Stimulated activated CD4-positive, alpha-beta T cell treated with anti-CD3 and anti-CD28 coated beads, Interleukin-1b, Interleukin-23, amount 100 ng/mL, for 48 hours (primary cell): ENCODE data around the gene PROZ.
A peak's percentile ranks its signal among the peaks of the same experiment; 100 is the strongest.

Source experiments
- DNase-seq: peaks from one replicate; pipeline ENCODE4 v3.0.0-alpha.2; 2020

The PROZ gene

DNA sequence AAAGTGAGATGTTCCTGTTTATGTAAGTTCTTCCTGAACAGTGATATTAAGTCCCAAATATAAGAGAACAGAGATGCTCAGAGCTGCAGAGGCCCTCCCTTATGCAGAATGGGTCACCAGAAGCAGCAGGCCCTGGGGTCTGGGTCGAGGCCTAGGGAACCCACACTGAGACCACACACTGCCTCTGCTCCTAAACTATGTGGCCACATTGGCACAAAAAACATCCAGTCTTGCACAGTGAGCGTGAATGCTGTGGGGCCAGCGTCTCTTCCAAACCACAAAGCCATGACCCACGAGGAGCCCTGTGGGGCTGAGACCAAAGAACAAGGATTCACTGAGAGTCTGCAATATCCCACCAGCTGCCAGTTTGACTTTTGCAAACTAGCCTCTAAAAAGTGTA, 23.6 kb downstream of the PROZ start:
- no peak for DNase-seq

DNA sequence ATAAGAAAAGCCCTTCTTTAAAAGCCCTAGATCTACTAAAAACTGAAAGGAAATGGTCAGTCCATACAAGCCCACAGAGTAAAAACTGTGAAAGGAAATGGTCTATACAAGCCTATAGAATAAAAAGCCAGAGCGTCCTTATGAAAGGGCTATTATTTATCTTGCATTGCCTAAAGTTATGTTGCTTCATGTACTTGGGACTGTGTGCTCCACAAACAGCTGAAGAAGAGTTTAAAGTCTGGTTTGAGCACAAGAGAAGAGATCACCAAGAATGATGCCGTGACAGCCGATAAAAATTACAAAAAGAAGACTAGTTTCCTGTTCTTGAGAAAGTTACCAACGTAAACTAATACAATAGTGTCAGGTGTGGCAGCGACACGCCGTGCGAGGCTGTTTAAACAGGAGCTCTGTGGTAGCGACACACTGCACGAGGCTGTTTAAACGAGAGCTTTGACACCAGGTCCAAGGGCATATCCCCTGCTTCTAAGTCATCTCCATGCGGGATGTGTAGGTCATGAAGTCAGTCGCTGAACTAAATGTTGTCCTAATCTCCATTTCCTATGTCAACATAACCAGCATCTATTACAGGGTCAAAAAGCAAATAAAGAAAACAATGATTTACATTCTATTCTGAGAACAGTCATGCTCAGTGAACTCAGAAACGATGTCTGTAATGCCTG, 25.1 kb downstream of the PROZ start:
- DNase-seq, result no peak

DNA sequence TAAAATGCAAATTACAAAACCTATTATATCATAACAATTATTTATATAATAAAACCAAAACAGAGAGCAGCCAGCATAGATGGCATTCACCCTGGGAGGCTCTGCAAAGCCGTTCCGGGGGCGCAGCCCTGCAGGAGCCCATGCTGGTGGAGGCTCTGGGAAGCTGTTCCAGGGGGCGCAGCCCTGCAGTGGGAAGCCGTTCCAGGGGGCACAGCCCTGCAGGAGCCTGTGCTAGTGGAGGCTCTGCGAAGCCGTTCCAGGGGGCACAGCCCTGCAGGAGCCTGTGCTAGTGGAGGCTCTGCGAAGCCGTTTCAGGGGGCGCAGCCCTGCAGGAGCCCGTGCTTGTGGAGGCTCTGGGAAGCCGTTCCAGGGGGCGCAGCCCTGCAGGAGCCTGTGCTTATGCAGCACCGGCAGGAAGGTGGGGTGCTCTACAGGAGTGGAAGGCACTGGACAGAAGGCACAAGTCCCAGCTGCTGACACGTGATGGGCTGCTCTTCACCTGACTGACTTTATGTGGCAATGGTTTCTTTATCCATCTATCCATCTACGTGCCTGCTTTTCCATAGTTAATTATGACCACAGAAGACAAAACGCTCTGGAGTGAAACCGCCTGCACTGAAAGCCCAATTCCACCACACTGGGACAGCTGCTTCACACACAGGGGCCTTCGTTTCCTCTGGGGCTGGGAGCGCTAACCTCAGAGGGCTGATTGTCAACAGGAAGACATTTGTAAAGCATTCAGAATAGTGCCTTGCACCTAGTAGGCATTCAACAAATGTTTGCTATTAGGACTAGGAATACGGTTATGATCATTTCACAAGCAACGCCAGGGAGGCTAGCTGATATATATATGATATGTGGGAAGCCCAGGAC, 26.4 kb downstream of the PROZ start:
- no peak for DNase-seq

DNA sequence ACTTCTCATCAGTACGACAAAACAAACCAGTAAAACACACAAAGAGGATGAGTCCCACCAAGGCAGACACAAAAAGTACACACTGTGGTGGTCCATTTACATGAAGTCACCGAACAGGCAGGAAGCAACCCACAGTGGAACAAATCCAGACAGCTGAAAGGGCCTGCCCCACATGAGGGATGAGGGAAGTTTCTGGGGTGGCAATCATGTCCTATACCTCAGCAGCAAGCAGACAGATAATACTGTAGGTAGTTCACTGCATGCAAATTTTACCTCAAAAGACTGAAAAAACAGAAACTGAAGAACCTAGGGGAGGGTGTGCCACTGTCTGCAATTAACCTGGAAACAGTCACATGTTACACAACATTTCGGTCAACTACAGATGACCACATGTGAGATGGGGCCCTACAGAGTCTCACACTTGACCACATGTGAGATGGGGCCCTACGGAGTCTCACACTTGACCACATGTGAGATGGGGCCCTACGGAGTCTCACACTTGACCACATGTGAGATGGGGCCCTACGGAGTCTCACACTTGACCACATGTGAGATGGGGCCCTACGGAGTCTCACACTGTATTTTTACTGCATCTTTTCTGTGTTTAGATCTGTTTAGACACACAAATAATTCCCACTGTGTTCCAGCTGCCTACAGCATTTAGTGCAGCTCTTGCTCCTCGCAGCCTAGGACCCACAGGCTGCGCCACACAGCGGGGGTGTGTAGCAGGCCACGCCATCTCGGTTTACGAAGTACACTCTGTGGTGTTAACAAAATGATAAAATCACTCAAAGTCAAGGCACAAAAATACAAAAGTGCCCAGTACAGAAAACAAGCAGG, 27.8 kb downstream of the PROZ start:
- DNase-seq, result no peak

DNA sequence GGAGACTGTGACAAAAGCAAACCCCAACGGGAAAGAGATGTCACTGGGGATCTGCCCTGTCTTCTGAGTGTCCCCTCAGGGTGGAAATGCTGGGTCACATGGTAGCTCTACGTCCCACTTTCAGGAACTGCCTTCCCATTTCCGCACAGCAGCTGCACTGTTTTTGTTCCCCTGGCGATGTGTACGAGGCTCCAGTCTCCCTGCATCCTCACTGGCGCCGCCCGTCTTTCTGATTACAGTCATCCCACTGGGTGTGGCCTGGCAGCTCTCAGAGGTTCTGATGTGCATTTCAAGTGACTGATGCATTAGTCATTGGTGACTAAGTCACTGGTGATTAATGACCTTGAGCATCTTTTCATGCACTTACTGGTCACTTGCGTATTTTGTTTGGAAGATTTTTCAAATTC, 28.8 kb downstream of the PROZ start:
- peak; percentile 82 for DNase-seq

DNA sequence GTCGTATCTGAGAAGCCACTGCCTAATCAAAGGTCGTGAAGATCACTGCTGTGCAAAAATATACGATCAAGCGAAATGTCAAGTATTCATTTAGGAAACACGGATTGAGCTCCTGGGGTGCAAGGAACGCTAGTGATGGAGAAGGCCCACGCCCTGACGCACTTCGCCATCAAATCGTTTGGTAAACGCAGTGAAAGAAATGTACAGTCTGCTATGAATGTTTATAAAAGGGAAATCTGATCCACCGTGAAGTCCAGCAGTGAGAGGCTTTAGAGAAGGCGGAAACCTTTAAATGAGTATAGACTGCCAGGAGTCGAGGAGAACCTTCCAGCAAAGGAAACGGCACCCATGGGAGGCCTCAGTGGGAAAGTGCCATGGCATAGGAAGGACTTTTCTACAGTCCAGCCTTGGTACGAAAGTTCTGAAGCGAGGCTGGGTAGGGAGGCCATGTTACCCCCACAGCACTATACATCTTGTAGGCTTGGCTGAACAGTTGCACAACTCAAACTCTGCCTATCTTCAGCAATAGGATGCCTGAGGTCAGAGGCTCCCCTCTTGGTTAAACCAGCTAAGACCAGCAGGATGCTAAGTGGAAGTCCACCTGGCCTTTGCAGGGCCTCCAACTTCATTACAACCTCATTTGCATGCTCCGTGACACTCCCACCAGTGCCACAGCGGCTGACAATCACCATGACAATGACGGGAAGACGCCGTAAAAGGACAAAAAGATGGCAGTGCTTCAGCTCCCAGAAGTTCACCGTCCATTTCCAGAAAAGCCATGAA, 29.6 kb downstream of the PROZ start:
- no peak for DNase-seq

DNA sequence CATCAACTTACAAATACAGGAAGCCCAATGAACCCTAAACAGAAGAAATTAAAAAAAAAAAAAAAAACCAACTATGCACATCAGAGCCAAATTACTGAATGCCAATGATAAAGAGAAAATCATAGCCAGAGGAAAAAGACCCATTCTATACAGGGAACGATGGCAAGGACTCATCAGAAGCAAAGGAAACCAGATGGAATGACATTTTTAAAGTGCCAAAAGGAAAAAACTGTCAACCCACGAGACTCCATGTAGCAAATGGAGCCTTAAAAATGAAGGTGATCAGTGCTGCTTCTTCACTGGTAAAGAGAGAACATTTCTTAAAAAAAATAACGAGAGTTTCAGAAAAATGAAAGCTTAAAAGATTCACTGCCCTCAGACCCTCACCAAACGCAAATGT, 31.7 kb downstream of the PROZ start:
- DNase-seq, result no peak

DNA sequence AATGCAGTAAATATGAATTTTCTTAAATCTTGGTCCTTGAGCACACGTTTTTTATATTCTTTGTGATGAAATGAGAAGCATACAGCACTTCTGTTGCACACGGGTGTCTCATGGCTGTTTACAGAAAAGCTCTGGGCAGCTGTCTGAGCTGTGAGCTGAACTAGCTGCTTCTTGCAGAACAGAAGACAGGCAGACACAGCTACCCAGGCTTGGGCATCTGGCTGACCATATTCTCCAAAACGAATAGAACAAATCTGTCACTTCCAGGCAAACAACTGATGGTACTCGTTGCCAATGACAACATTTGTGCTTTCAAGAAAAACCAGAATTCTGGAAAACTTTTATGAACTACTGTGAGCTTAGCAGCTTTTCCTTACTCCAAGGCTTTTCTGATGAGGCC, 33.8 kb downstream of the PROZ start:
- DNase-seq, result no peak

DNA sequence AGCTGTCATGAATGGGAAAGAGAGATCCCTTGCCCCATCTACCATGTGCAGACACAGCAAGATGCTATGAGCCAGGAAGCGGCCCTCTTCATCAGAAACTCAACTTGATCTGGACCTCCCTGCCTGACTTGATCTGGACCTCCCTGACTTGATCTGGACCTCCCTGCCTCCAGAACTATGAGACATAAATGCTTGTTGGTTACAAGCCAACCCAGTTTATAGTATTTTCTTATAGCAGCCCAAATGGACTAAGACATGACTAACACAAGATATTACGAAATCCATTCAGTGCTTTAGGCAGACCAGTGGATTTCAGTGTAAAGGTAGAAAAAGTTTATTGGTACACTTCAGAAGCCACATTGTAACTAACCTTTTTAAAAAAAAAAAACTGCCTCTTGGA, 34.5 kb downstream of the PROZ start:
- no peak for DNase-seq

DNA sequence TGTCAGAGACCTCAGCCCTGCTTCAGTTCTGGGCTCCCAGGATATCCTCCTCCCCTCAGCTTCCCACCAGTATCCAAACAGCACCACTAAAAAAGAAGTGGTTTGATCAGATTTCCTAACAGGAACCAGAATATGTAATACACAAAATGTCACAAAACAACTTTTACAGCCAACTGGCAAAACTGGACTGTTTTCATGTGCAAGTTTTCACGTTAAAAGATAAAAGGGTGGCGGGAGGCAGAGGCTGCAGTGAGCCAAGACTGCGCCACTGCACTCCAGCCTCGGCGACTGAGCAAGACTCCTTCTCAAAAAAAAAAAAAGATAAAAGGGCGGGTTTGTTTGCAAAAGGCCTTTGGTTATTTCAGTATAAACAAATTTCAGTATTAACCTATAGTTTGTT, 36.9 kb downstream of the PROZ start:
- DNase-seq, result no peak

DNA sequence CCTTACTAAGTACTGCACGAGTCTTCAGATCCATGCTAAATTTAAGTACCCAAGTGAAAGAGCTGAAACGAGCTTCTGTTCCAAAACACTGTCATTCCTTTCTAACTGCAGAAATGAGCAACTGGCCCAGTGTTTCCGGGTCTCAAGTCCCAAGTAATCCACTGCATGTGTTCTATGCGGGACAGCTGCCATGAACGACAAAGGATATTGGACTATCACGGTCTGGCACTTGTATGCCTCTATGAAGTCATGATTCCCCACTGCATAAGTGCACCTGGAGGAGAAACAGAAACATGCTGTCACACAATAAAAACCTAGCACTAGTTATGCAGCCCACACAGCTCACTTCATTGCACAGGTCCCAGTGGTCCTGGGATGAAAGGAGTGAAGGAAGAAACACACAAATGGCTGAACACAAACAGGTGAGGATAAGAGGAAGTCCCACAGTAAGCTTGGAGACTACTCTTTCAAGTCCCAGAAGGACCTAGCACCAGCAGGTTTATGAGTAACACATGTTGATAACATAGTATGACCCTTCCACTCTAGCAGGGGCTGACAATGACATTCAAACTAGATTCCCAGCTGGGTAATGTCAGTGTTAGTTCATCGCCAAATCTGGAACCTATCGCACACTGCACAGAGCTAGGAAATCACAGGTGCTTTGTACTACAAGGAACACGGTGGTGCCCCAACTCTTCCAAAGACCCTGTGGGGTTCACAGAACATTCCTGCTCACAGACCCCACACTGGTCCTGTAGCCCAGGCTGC, 38.7 kb downstream of the PROZ start:
- no peak for DNase-seq

DNA sequence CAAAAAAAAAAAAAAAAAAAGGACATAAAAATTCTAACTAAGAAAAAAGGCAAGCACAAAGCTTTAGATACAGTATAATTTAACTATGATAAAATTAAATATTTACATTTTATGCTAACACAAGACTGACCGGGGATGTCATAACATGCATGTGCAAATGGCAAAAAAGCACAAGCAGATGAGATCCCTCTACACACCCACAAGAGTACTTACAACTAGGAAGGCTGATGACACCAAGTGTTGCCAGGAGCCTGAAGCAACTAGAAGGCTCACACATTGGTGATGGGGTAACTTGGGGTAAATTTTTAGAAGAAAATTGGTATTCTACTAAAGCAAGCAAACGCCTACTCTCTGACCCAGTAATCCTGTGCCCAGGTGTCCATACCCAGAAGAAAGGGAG, 43.4 kb downstream of the PROZ start:
- no peak for DNase-seq

DNA sequence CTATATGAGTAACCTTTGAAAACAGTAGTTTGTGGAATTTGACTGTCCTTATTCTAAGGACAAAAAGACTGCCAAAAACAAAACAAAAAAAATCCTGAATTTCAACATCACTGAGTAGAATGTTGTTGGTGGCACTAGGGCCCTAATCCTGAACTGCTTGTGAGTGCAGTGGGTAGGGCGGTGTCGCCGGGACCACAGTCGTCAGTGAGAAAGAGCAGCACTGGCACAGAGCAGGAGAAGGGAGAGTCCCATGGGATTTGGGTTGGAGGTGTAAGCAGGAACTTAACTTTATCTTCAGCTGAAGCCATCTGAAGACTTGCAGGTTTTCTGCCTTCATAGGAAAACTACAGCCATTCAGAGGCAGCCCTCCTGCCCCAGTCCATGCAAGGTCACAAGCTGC, 44.5 kb downstream of the PROZ start:
- DNase-seq, result no peak

DNA sequence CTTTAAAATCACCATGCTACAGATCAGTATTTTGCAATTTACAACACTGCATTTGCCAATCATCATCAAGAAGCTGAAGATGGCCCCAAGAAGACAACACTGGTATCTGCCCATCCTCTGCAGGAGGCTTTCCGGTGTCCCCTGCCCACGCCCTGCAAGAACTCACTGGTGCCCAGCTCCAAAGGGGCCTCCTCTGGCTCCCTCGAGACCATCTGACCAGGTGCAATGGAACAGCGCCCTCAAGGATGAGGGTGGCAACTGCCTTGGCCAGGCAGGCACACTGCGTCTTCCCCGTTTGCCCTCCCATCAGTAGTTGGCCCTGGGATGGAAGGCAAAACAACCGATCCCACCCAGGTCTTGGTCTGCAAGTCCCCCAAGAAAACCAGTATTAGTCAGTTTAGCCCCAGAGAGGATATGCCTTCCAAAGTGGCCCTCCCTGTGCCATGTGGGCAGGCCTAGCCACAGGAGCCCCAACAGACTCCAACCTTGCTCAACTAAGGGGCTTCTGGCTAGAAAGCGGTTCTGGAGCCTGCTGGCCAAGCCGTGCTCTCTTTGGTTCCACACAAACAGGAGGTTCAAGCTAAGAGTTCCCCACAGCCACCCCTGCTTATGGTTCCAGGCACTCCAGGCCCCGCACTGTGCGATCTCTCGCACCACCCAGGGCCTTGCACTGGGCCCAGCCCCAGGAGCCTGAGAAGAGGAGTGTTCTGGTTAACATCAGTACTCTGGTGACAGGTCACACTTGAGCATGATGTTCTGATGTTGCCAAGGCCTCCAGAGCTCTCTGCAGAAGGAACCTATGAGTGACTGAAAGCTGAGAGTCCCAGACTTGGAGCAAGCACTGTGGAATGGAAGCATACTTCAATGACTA, 45.3 kb downstream of the PROZ start:
- no peak for DNase-seq

DNA sequence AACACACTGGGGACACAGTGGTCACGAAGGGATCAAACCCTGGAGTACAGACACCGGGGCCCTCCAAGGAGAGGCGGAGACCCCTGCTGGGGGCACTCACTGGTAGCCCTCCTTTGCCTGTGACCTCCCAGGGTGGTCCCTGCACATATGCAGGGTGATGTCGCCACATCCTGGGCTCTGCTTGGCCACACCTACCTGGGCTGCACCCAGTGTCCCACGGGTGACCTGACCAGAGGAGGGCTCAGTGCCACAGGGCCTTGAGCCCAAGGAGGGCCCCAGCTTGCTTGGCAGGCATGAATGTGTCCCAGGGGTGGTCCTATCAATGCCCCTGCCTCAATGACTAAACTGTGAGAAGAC, 45.9 kb downstream of the PROZ start:
- no peak for DNase-seq

DNA sequence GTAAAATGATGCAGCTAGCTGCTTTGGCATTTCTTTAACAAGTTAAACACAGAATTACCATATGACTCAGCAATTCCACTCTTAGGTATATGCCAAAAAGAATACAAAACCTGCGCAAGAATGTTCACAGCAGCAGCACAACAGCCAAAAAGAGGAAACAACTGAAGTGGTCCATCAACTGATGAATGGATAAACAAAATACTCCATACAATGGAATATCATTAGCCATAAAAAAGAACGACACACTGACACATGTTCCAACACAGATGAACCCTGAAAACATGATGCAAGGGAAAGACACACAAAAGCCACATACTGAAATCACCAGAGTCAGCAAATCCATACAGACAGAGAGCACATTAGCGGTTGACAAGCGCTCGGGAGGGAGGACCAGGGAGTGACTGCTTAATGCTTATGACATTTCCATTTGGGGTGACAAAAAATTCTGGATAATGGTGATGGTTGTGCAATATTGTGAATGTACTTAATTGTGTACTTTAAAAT, 47.0 kb downstream of the PROZ start:
- DNase-seq, result no peak

DNA sequence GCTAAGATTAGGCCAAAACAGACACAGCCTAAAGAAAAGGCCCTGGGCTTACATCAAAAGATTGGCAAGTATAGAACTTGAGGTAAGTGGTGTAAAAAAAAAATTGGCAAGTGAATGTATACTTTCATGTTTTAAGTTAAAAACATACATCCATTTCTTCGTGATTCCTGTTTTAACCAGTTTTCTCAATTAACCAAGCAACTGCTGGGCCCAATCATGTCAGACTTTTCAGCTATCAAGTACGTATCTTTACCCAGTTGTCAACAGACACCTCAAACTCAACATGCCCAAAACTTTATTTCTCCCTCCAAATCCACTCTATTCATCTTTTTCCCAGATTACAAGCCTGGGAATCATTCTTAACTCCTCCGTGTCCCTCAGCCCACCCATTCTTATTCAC, 49.0 kb downstream of the PROZ start:
- DNase-seq, result no peak

DNA sequence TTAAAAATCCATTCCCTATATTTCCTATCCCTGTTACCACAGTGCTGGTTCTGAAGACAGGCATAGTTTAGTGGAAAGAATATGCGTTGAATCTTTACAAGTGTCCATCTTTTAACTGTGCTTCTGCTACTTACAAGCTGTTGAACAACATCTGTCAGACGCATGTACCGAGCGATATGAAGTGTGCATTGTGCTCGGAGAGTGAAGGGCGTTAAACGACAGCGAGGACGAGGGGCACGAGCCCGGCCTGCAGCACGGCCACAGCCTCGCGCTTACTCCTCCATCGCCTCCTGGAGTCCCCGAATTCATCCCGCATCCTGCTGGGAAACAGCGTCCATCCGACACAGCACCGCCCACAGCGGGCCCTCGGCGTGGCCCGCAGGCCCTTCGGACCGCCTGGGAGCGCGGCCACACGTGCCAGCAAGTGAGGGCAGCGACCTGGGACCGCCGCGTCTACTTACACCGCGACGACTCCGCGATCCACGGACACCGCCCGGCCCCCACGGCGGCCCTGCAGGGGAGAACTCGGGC, 49.5 kb downstream of the PROZ start:
- no peak for DNase-seq

DNA sequence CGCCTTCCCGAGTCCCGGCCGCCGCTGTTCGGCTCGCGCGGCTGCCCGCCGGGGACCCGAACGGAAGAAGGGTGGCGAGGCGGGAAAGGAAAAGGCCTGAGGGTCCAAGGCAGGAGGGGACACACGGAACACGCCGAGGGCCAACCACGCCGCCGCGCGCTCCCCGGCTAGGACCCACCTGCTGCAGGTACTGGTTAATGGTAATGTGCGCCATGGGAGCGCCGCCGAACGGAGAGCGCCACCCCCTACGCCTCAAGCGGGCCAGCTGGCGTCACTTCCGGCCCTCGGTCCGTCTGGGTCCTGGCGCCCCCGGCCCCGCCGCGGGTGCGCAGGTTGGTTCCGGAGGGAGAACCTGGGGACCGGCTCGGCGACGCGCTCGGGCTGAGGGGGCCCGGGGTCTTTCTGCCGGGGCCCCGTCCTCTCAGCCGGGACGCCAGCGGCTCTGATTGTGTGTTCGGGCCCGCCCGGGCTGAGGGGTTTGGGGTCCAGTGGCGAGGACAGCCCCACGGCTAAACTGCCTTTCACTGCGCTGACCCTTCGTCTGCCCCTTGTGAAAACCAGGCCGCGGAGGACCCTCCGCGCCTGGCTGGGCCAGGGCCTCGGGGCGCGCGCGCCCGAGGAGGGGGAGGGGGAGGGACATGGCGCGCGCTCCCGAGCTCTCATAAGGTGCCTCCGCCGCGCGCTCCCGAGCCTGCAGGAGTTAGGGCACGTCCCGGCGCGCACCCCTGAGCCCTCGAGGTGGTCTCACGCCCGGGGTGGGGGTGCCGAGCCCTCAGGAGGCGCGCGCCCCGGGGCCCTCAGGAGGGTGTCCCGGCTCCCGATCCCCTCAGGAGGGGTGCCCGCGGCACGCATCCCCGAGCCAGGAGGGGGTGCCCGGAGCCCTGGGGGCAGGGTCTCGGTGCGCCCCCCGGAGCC, 50.2 kb downstream of the PROZ start, which contains the start of gene PCID2:
PCID2 (minus strand) TSS at position 249 of the 915 bp plus-strand sequence; CDS start at position 214, 35 bp downstream.
- DNase-seq, result peak; percentile 89
